Epithelial cell of esophagus (primary cell): ENCODE measurements around the gene VAMP5.

ENCODE experiments used
- DNase-seq: peaks from one replicate; pipeline ENCODE4 v3.0.0; 2010; ENCODE audit warnings: low read depth
- H3K4me3 ChIP-seq: 2 replicates; pipeline ENCODE4 v1.5.1; 2011; ENCODE audit warnings: mild to moderate bottlenecking, low read length, control low read depth
- CTCF ChIP-seq: IDR thresholded peaks from 2 replicates; pipeline ENCODE4 v1.5.1; 2011; ENCODE audit warnings: low read depth, mild to moderate bottlenecking, low read length, control low read depth, inconsistent platforms; ENCODE audit not compliant: insufficient read depth; ENCODE audit errors: missing control alignments

Gene VAMP5

GRCh38 chr2:85593023-85593422, 8.8 kb downstream of the VAMP5 start:
- DNase-seq, result no peak
- TF ChIP-seq CTCF, result no peak
- no peak overlapping the region for H3K4me3 ChIP-seq

DNA sequence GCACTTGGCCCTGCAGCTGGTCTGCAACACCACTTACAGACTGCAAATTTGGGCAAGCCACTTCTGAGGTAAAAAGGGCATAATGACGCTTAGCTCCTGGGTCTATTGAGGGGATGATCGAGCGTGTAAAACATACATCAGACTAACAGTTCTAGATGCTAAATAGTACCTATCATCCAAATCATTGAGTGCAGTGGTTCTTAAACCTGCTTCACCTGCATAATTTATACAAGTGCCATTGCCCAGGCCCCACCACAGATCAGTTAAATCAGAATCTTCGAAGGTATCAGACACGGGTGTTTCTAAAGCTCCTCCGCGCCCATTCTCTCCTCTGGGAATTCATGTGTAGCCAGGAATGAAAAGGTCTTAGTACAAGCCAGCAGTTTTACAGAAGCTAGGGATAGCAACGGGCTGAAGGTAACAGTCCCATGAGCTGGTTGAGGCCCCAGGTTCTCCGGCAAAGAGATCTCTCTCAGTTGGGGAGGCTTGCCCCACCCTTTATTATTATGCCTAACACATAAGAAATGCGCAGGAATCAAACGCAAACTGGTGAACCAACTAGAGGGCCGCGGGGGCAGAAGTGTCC, 10.6 kb downstream of the VAMP5 start:
- TF ChIP-seq CTCF, result no peak
- peak overlapping the region; percentile 90 for H3K4me3 ChIP-seq
- DNase-seq, result no peak

GRCh38 chr2:85595301-85596025, 11.2 kb downstream of the VAMP5 start, which contains the start of gene RNF181:
TSS of gene RNF181 (plus strand) at chr2:85595745. CDS start at chr2:85595764, 19 bp downstream.
- no peak for TF ChIP-seq CTCF
- peak within 1 kb of the TSS; percentile 90 for H3K4me3 ChIP-seq
- peak; percentile 99 for DNase-seq

GRCh38 chr2:85596026-85596333, 11.7 kb downstream of the VAMP5 start:
- peak overlapping the region; percentile 90 for H3K4me3 ChIP-seq
- no peak for DNase-seq
- TF ChIP-seq CTCF, result no peak

GRCh38 chr2:85596486-85597143, 12.4 kb downstream of the VAMP5 start:
- no peak for DNase-seq
- H3K4me3 ChIP-seq, result peak overlapping the region; percentile 90
- TF ChIP-seq CTCF, result no peak

GRCh38 chr2:85597241-85597640, 13.0 kb downstream of the VAMP5 start:
- no peak for TF ChIP-seq CTCF
- no peak for DNase-seq
- no peak overlapping the region for H3K4me3 ChIP-seq
